ENCODE measurements around the gene DACH1.

DACH1 gene

DNA sequence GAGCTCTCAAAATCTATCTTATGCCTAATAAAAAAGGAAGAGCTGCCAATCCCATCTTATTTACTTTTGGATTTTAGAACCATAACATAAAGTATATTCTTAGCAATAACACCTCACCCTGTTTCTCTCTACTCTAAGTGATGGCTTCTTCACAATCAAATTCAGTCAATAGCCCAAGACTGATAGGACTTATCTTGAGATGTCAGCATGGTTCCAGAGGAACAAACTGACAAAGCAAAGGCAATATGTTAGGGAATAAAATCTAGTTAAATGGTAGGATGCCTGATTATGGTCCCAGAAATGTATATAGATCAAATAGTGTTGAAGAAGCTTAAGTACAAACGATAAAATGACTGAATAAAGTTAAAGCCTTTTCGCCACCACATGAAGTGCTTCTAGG lies 36.3 kb downstream of the DACH1 start:
- H3K4me3 ChIP-seq (ENCODE audit: low read depth, low read length) = peak overlapping the region; percentile 12
- TF ChIP-seq, protein P1, sequence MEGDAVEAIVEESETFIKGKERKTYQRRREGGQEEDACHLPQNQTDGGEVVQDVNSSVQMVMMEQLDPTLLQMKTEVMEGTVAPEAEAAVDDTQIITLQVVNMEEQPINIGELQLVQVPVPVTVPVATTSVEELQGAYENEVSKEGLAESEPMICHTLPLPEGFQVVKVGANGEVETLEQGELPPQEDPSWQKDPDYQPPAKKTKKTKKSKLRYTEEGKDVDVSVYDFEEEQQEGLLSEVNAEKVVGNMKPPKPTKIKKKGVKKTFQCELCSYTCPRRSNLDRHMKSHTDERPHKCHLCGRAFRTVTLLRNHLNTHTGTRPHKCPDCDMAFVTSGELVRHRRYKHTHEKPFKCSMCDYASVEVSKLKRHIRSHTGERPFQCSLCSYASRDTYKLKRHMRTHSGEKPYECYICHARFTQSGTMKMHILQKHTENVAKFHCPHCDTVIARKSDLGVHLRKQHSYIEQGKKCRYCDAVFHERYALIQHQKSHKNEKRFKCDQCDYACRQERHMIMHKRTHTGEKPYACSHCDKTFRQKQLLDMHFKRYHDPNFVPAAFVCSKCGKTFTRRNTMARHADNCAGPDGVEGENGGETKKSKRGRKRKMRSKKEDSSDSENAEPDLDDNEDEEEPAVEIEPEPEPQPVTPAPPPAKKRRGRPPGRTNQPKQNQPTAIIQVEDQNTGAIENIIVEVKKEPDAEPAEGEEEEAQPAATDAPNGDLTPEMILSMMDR (IDR thresholded peaks at IDR 0.05; ENCODE audit: low read depth, low read length) = no peak
- TF ChIP-seq, protein P2, sequence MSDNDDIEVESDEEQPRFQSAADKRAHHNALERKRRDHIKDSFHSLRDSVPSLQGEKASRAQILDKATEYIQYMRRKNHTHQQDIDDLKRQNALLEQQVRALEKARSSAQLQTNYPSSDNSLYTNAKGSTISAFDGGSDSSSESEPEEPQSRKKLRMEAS (IDR thresholded peaks at IDR 0.05; ENCODE audit: low read depth, low read length) = peak; percentile 30; the same call in 1 of the 2 replicates
- DNase-seq (ENCODE audit: low read depth) = peak; percentile 29

DNA sequence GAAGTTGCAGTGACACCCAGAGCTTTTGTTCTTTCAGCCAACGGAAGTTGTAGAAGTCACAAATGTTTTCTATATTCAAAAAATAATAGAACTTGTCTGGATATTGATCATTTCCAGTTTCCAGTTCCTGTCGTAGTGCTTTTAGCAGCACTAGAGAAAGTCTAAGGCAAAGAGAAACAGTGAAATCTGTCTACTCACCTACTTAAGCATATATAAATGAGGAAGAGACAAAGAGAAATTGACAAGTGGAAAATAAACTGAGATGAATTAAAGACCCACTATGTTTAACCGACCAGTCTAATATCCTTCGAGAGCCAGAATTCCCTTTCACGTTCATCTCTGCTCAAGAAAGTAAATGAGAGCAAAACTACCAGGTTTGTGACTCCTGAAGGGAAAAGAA lies 36.7 kb downstream of the DACH1 start:
- peak overlapping the region; percentile 12 for H3K4me3 ChIP-seq (ENCODE audit: low read depth, low read length)
- DNase-seq (ENCODE audit: low read depth) = peak; percentile 48
- TF ChIP-seq, protein P1 (IDR thresholded peaks at IDR 0.05; ENCODE audit: low read depth, low read length) = no peak
- TF ChIP-seq POLR2A (IDR thresholded peaks at IDR 0.05; ENCODE audit: extremely low read depth, insufficient read length) (no peak), MYC (IDR thresholded peaks at IDR 0.05; ENCODE audit: low read depth, low read length) (no peak)
- TF ChIP-seq, protein P2 (IDR thresholded peaks at IDR 0.05; ENCODE audit: low read depth, low read length) = no peak

DNA sequence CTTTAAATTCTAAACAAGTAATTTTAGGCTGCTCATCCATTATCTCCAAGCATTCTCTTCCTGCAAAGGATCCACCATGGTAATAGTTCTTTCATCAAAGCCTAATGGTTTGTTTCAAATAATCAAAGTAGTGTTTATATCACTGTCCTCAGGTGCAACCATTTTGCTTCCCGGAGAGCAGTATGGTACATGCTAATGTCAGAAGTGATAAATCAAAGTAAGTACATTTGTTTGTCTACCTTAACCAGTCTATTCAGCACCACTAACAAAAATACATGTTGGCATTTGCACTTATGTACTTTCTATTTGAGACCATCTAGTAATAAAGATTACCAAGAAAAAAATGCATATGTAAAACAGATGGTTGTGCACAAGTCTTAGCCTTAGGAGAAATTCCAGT lies 37.5 kb downstream of the DACH1 start:
- TF ChIP-seq MYC (IDR thresholded peaks at IDR 0.05; ENCODE audit: low read depth, low read length) = no peak
- TF ChIP-seq, protein P1 (IDR thresholded peaks at IDR 0.05; ENCODE audit: low read depth, low read length) = no peak
- TF ChIP-seq POLR2A (IDR thresholded peaks at IDR 0.05; ENCODE audit: extremely low read depth, insufficient read length) = no peak
- DNase-seq (ENCODE audit: low read depth) = no peak
- no peak overlapping the region for H3K4me3 ChIP-seq (ENCODE audit: low read depth, low read length)

DNA sequence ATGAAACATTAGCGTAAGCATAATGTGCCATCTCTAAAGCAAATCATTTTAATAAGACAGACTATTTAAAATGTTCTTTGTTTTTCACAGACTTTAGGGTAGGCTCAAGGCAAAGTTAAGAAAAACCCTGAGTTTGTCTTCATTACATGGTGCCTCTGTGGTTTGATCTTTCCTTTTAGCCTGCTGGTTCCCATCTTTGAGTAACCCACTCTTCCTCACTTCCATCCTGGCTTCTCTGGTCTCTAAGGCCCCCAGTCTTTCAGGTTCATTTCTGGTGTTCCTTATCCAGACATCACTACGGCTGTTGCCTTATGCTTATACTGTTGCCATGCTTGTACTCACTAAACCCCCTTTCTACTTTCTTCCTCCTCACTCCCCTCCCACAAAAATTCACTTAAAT lies 38.4 kb downstream of the DACH1 start:
- TF ChIP-seq POLR2A (IDR thresholded peaks at IDR 0.05; ENCODE audit: extremely low read depth, insufficient read length) (peak; percentile 4), MYC (IDR thresholded peaks at IDR 0.05; ENCODE audit: low read depth, low read length) (no peak)
- TF ChIP-seq, protein P1 (IDR thresholded peaks at IDR 0.05; ENCODE audit: low read depth, low read length) = no peak
- TF ChIP-seq, protein P2 (IDR thresholded peaks at IDR 0.05; ENCODE audit: low read depth, low read length) = peak; percentile 33
- H3K4me3 ChIP-seq (ENCODE audit: low read depth, low read length) = peak overlapping the region; percentile 47
- DNase-seq (ENCODE audit: low read depth) = peak; percentile 75

DNA sequence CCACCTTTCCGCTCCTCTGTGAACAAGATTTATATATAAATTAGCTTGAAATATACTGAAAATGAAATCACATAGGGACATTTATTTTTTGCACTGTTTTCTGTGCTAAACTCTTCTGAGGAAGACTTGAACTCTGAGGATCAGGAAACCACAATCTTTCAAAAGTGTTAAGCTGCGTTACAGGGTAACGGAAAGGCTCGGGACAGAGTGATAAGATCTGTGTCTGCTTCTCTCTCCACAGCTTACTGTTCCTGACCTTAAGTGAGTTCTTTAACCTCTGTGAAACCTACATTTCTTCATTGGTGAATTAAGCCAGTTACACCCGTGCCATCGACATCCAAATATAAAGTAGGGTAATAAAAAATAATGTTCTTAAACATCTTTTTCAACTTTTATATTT lies 38.9 kb downstream of the DACH1 start:
- TF ChIP-seq POLR2A (IDR thresholded peaks at IDR 0.05; ENCODE audit: extremely low read depth, insufficient read length) (peak; percentile 11), MYC (IDR thresholded peaks at IDR 0.05; ENCODE audit: low read depth, low read length) (peak; percentile 86)
- TF ChIP-seq, protein P1 (IDR thresholded peaks at IDR 0.05; ENCODE audit: low read depth, low read length) = no peak
- TF ChIP-seq, protein P2 (IDR thresholded peaks at IDR 0.05; ENCODE audit: low read depth, low read length) = peak; percentile 61
- peak overlapping the region; percentile 47 for H3K4me3 ChIP-seq (ENCODE audit: low read depth, low read length)
- peak; percentile 95 for DNase-seq (ENCODE audit: low read depth)

DNA sequence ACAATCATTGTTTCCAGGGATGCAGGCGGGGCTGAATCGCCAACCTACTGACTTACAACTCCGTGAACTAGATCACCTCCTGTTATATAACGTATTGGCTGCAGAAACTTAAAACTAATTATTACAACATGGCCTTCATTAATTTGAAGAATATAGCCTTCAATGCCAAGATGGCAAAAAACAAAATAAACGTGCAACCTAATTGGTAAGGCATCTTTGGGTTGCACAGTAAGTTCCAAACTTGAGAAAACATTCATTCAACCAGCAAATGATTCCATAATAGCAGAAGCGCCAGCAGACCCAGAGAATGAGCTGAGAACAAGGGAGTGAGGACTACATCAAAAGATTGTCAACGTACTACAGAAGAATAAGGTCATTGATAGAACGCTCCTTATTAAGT lies 39.8 kb downstream of the DACH1 start:
- peak overlapping the region; percentile 47 for H3K4me3 ChIP-seq (ENCODE audit: low read depth, low read length)
- TF ChIP-seq MYC (IDR thresholded peaks at IDR 0.05; ENCODE audit: low read depth, low read length) (no peak), POLR2A (IDR thresholded peaks at IDR 0.05; ENCODE audit: extremely low read depth, insufficient read length) (no peak)
- TF ChIP-seq, protein P1 (IDR thresholded peaks at IDR 0.05; ENCODE audit: low read depth, low read length) = no peak
- TF ChIP-seq, protein P2 (IDR thresholded peaks at IDR 0.05; ENCODE audit: low read depth, low read length) = no peak
- DNase-seq (ENCODE audit: low read depth) = peak; percentile 33

Measured in NB4 (cell line).